Skeletal muscle cell (primary cell): ENCODE data around the gene BRF1.

Experiments
- DNase-seq: peaks from one replicate; pipeline ENCODE4 v3.0.0-alpha.2; 2010; ENCODE audit warnings: low read depth
- H3K4me3 ChIP-seq: 2 replicates; pipeline ENCODE4 v1.5.1; 2011; ENCODE audit warnings: low read depth, mild to moderate bottlenecking, control low read depth, low read length, moderate library complexity

The BRF1 gene

DNA sequence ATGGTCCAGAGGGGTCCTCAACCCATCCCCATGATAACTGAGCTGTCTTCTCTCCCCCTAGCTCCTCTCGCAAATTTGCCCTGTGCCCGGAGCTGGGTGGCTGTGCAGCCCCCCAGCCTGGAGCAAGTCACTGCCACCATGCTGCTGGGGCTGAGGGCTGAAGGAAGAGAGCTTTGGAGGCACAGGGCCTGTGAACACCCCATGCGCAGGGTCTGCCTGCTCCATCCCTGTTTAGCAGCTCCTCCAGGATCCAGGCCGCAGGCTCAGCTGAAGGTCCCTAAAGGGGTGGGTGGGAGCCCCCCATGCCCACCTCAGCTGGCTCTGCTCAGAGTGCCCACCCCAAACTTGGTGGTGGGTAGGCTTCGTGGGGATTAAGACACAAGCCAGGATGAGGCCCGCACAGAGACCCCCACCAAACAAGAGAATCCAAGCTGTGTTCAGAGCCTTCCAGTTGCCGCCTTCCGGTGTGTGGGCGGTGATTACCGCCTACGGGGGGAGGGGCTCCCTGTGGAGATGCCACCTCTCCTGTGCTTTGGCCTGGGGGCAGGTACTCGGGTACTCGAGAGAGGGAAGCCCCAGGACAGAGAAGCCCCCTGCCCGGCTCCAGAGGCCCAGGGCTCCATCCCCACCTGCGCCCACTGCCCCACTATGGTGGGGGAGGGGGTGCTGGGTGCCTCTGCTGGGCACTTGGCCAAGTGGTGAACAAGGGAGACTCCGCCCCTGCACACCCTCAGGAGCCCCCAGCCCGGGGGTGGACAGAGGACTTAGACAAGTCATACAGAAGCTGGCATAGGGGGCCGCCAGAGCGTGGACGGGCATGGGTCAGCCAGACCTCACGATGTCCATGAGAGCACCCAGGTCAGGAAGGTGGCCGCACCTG, 130.8 kb downstream of the BRF1 start:
- DNase-seq: no peak
- no peak overlapping the region for H3K4me3 ChIP-seq

DNA sequence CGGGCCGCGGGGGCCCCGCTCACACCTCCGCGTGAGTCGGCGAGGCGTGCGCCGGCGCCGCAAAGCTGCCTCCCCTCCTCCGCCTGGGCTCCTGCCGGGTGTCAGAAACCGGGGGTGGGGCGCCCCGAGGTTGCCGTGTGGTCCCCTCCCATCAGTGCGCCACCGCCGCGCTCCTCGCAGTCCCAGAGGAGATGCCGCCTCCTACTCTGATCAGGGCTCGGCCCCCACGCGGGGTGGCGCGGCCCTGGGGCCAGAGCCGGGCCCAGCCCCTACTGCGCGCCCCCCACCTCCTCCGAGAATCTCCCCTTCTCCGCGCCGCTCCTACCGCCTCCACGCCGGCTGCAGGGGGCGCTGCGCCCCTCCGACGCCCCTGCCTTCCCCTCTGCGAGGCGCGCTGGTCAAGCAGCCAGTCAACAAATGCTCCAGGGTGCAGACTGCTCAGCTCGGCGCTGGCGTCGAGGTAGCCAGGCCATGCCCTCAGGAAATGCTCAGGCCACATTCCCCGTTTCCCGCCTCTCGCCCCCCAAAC, 131.8 kb downstream of the BRF1 start:
- DNase-seq: no peak
- peak overlapping the region; percentile 23 for H3K4me3 ChIP-seq

DNA sequence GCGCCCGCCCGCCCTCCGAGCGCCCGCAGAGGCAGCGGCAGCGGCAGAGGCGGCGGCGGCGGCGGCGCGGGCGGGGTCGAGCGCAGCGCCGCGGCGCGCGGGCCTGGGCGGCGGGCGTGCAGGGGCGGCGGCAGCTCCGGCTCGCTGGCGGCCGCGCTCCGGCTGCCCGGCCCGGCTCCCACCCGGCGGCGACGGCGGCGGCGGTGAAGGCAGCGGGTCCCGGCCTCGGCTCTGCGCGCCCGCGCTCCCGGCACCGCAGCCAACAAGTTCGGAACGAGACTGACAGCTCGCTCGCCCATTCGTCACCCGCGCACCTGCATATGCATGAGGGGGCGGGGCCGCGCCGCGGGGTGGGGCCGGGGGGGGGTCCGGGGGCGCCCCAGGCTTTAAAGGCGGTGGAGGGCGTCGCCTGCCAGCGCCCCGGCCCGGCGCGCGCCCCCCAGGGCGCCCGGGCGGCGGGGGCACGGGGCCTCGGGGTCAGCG, 132.3 kb downstream of the BRF1 start, which contains the start of gene JAG2:
Gene JAG2, minus strand, starts transcription at position 281 of the 483 bp plus-strand sequence. CDS start 356 bp downstream, outside the sequence.
- peak within 1 kb of the TSS; percentile 34 for H3K4me3 ChIP-seq
- DNase-seq: no peak

DNA sequence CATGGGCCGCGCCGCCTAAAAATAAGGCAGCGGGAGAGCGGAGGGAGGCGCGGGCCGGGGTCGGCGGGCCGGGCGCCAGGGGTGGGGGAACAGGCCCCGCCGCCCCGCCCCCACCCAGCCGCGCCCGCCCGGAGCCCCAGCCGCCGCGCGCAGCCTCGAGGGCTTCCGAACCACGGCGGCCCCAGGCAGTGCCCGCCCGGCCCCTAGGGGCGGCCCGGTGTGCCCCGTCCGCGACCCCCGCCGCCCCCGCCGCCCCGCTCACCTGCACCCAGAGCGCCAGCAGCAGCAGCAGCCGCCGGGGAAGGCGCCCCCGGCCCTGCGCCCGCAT, 132.7 kb downstream of the BRF1 start:
- DNase-seq: no peak
- peak overlapping the region; percentile 34 for H3K4me3 ChIP-seq

DNA sequence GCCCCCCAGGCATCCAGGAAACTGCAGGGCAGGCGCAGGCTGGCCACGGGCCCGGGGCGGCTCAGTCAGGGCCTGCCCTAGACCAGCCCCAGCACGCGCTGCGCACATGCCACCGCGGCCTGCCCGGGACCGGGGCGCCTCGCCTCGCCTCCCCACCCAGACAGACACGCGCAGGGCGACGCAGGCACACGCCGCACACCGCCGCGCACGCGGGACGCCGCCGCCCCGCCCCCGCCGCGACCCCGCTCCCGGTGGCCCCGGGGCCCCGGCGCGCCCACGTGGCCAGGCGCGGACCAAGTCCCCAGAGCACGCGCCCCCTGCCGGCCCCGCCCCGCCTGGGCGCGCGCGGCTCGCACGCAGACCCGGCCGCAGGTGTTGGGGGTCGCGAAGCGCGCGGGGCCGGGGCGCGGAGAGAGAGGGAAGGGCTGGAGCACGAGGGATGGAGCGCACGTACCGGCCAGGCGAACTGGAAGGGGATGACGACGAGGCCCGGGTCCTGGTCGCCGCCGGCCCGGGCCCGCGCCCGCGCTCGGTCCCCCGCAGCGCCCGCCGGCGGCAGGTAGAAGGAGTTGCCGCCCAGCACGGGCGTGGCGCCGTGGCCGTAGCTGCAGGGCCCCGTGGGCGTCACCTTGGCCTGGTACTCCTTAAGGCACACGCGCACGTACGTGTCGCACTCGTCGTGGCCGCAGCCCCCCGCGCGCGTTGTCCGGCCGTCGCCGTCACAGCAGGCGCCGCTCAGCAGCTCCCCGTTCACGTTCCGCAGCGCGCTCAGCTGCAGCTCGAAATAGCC, 133.3 kb downstream of the BRF1 start:
- no peak for DNase-seq
- peak overlapping the region; percentile 34 for H3K4me3 ChIP-seq

DNA sequence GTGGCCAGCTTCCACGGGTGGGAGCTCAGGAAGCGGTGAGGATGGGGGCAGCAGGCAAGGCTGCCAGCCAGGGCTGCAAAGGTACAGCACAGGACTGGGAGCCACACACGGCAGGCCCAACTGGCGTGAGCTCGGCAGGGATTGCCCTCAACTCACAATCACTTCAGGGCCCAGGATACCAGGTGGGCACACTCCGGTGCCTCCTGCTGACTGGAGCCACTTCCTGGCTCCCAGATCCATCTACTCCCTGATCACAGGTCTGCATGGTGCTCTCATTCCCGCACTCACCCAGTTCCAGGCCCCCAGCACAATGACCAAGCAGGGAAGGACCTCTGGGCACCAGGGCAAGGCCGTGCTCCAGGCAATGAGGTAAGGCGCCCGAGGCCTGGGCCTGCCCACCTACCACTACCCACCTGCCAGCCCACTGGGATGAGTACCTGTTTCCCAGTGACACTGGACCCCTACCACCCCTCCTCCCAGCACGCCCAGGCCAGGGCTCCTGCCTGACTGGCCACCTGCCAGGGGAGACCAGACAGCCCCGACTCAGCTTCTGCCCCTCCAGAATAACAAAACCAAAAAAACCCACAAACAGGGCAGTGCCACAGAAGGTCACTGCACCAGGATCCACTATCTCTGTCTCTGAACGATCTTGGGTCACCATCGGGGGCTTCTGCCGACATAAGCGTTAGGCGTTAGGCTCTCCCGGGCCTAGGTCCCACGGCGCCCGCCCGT, 134.1 kb downstream of the BRF1 start:
- no peak for DNase-seq

DNA sequence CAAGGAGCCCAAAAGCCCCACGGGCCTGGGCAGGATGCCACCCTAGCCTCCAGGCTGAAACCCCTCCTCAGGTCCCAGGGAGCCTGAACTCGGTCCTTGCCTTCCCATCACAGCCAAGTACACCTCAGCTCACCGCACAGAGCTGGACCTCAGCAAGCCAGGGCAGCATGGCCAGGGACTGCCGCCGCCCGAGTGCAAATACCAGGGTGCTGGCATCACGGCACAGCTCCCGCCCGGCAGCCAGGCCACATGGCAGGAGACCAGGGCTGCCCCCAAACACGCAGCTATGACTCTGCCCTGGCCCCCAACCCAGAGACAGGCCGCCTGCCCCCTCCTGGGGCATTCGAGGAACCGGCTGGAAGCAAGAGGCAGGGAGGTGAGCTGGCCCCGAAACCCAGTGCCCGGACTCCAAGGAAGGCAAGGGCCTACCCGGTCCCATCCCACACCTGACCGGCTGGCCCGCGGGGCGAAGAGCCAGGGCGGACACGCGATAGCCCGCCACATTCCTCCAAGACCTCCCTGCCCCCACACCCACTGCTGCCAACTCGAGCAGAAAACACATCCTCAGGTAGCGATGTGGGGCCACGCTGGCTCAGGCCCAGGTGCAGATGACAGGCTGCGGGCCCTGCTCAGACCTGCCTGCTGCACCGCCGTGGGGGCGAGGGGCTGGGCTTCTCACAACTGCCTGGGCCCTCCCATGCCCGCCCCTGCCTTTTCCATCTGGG, 134.9 kb downstream of the BRF1 start:
- no peak overlapping the region for H3K4me3 ChIP-seq

More for the DNA sequence above, 134.1 kb downstream of the BRF1 start:
- H3K4me3 ChIP-seq: no peak overlapping the region

DNA sequence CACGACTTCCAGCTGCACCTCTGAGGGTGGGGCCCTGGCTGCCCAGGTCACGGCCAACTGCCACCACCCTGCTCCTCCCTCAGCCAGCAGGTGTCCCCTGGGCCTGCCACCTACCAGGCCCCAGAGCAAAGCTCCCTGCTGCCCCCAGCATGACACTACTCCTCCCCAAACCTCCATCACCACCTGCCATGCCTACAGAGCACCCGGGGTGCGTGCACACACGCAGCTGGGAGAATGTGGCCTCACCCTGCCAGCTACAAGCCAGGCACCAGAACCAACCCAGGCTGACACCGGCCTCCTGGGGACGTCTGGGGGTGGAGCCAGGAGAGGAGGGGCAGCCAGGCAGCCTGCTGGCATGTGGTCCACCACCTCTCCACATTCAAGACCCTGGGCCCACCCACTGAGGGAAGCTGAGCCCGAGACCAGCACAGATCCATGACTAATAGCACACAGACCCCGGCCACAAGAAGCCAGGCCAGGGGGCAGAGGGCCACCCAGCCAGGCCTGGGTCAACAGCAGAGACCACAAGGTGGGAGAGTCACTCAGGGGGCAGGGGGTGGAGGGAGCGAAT, 135.6 kb downstream of the BRF1 start:
- no peak overlapping the region for H3K4me3 ChIP-seq
- DNase-seq: no peak

More for the DNA sequence above, 134.9 kb downstream of the BRF1 start:
- no peak for DNase-seq

DNA sequence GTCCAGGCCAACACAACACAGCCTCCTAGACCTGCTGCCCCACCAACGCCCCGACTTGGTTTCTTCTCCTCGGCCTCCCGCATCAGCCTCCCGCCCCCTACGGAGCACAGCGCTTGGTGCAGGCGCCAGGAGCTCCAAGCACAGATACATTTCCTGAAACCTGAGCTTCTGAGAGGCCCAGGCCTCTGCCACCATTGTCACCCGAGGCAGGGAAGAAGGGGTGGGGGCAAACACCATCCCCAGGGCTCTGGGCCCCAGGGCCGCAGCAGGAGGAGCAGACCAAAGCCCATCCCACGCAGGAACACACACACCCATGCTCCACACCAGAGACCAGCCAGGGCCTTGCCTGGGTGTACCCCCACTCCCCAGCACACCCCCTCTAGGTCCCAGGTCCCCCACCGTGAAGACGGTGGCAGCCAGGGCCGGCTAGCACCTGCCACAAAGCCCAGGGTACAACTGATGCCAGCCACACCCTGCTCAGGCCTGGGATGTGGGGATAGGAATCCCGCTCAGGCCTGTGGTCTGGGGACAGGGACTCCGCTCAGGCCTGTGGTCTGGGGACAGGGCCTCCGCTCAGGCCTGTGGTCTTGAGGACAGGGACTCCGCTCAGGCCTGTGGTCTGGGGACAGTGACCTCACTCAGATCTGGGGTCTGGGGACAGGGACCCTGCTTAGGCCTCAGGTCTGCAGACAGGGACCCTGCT, 137.6 kb downstream of the BRF1 start:
- H3K4me3 ChIP-seq: no peak overlapping the region
- DNase-seq: no peak

DNA sequence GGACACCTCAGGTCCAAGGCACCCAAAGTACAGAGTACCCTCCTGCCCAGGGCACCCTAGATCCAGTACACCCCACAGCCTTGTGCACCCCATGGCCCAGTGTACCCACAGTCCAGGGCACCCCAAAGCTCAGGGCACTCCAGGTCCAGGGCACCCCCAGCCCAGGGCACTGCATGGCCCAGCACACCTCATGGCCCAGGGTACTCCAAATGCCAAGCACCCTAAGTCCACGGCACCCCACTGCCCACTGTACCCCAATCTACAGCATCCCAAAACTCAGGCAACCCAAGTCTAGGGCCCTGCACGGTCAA, 138.2 kb downstream of the BRF1 start:
- no peak overlapping the region for H3K4me3 ChIP-seq
- no peak for DNase-seq

DNA sequence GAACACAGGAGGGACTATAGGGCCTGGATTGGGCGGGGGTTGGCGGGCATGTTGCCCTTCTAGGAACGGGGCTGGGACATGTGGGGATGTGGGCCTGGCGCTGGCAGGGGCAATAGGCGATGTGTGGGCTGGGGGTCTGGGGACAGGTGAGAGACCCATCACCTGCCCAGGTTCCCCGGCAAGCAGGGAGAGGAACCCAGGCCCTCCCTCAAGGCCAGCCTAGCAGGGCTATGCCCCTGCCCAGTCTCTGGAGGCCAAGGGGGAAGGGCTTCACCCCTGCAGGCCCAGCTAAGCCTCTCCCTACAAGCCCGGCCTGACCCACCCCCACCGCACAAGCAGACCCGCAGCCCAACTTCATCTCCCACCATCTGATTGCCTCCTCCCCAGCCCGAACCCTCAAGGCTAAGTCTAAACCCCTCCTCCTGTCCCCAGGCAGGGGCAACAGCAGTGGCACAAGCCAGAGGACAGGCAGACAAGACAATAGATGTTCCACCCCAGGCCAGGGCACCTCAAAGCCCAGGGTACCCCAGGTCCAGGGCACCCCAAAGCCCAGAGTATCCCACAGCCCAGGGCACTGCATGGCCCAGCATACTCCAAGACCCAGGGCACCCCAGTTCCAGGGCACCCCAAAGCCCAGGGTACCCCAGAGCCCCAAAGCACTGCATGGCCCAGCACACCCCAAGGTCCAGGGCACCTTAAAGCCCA, 138.7 kb downstream of the BRF1 start:
- DNase-seq: no peak
- no peak overlapping the region for H3K4me3 ChIP-seq

DNA sequence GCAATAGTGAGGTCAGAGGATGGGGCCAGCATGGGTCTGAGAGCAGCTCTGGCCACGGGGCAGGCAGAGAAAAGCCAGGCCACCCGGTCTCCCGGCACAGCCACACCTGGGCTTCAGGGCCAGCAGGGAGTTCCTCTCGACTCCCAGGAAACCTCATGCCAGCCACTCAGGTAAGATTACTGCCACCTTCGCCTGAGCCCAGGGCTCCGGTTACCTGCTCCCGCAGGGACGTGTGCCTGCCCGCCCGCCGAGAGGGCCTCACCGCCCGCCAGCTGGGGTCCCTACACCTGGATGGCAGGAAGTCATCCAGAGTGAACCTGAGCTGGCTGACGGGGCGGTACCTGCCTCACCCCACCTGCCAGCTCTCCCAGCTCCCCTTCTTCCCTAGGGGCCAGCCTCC, 139.5 kb downstream of the BRF1 start:
- no peak for DNase-seq
- no peak overlapping the region for H3K4me3 ChIP-seq

DNA sequence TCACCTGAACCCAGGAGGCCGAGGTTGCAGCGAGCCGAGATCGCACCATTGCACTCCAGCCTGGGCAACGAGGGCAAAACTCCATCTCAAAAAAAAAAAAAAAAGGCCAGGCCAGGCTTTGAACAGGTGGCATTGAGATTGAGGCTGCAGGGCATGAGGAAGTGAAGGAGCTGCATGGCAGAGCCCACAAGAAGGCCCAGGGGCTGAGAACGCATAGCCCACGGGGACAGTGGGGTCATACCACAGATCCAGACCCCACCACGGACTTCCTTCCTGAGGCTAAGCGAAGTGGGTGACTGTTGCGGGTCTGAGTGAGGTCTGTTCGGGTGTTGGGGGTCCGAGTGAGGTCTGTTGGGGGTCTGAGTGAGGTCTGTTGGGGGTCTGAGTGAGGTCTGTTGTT, 140.0 kb downstream of the BRF1 start:
- DNase-seq: no peak
- no peak overlapping the region for H3K4me3 ChIP-seq

DNA sequence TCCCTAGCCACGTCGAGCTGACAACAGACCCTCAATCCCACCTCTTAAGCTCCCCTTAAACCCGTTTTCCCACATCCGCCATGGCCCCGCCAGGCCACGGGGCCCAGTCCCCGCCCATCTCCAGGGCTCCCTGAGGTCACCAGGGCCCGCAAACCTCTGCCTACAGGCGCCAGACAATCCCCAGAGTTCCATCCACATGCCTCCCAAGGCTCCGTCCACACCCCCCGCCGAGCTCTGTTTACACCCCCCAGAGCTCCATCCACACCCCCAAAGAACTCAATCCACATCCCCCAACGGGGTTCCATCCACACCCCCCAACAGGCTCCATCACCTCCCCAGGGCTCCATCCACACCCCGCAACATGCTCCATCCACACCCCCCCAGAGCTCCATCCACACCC, 141.5 kb downstream of the BRF1 start:
- no peak overlapping the region for H3K4me3 ChIP-seq
- DNase-seq: no peak
